SIG-M5 treated with dmso at 0.1 percent for 504 hours (cell line): ENCODE results near the gene CCM2.
"Not testable (repeated sequence)": the region's sequence is repeated elsewhere in the genome, so short reads cannot be mapped to it uniquely, and the experiment has no call there.

Source experiments
- DNase-seq: peaks from one replicate; lab custom pipeline; 2025; ENCODE audit not compliant: unreplicated experiment; lab: John Stamatoyannopoulos, UW

The CCM2 gene

DNA sequence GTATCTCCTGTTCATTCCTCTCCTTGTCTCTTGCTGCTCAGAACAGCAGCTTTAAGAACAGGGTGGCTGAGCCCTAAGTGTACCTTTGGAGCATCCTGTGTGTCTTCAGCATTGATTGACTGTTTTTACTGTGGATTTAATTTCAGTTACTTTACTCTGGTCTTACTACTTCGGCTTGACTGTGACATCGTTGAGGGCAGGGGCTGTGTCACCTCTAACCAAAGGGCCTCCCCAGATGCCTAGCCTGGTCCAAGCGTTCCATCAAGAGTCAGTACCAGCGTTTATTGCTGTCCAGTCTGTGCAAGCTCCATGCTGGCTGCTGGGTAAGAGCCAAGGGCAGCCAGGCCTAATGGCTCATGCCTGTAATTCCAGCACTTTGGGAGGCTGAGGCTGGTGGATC is 32.4 kb downstream of the CCM2 start:
- no peak for DNase-seq

DNA sequence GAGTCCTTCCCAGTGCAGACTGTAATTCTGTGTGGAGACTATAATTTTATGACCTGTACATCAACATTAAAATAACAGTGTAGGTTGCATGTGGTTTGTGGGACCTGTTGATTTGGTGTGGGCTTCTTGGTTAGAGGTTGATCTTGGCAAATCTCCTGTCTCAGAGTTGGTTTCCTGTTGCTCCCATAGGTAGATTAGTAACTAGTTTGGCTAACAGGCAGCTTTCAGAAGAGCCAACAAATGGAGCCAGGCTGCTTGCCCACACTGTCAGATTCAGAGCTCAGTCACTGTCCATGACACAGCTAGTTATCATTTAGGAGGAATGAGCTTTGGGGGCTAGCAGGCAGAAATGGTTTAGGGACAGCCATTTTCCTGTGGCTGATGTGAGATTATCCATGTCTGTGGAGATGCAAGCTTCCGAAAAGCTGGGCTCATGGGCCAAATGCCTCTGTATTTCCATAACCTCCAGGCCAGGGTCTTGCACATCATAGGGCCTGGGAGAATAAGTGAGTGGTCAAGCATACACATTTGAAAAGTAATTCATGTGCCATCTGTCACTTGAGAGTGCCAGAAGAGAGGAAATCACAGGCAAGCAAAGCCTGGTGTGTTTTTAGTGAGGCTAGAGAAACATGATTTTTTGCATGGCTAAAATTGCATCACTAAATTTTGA is 33.4 kb downstream of the CCM2 start:
- no peak for DNase-seq

DNA sequence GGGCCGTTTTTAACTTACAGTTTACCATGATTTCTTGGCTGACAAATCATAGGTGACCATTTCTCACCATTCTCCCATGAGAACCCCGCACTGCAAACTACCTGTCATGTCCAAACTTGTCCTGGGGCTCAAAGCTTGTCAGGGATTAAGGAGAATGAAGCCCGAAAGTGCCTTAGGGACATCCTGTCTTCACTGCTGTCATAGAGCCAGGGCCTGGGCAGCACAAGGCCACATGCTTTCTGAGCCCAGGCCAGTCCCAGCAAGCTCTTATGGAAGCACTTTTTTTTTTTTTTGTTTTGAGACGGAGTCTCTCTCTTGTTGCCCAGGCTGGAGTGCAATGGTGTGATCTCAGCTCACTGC is 33.9 kb downstream of the CCM2 start:
- DNase-seq: no peak

DNA sequence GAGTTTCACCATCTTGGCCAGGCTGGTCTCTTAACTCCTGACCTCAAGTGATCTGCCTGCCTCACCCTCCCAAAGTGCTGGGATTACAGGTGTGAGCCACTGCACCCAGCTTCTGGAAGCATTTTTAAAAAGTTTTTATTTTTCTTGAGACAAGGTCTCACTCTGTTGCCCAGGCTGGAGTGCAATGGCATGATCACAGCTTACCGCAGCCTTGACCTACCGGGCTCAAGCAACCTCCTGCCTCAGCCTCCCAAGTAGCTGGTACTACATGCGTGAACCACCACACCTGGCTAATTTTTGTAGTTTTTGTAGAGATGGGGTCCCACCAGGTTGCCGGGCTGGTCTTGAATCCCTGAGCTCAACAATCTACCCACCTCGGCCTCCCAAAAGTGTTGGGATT is 34.7 kb downstream of the CCM2 start:
- DNase-seq: not testable (repeated sequence)

DNA sequence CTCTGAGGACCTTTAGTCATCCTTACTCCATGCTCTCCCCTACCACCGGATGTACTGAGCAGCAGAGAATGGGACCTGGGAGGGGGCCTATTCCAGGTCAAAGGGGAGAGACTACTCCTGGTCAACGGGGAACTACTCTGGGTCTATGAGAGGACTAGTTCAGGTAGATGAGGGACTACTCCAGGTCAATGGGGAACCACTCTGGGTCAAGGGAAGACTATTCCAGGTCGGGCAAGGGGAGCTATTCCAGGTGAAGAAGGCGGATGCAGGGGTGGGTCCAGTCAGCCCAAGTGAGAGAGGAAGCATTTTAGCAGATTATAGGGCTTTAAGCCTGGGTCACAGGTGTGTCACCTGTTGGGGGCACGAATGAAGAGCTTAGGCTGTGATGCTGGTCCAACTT is 35.4 kb downstream of the CCM2 start:
- DNase-seq: no peak

DNA sequence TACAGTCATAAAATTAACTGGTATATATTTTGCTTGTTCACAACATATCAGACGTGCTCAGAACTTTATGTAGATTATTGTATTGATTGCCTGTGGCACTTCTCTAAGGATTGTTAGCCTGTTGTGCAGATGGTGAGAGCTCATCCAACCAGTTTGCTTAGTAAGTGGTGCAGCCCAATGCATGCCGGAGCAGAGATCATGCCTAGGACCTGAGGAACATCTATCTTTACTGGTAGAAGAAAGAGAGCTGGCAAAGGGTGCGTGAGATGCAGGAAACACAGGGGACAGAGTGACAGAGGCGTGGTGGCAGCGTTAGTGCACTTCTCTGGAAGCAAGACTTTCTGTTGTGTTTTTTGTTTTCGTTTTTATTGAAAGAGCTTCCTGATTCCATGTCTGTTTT is 35.9 kb downstream of the CCM2 start:
- DNase-seq: no peak

DNA sequence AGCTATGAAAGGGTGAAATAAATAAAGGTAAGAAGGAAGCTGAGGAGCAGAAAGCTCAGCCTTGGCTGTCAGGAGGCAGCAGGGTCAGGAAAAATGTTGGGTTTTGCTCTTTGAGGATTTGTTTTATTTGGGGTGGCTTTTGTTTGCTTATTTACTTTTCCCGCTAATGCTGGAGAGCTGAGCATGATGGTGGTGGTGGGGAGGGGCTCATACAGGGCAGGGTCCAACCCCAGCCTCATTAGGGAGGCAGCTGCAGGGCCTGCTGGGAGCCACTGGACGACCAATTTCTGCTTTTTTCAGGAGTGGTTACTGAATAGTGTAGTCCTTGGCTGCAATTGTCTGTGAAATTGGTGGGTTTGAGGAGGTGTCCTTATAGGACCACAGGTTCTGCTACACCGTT is 36.3 kb downstream of the CCM2 start:
- no peak for DNase-seq

GRCh38 chr7:45036796-45037195 is 36.8 kb downstream of the CCM2 start:
- DNase-seq: no peak

DNA sequence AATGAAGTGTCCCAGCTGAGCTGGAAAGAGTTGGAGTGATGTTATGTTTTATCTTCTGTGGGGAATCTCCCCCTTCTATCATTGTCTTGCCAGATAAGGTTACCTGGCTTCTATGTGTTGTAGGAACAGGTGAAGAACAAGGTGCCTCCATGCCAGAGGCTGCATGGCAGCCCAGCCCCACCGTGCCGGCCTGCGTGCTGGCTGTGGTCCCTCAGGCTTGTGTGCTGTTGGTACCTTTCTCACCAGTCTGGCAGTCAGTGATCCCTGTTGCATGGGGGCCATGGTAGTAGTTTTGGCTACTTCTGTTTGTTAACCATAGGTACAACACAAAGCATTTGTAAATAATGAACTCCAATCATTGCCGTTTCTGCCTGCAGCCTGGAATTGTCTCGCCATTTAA is 37.9 kb downstream of the CCM2 start:
- no peak for DNase-seq

GRCh38 chr7:45039106-45039505 is 39.1 kb downstream of the CCM2 start:
- DNase-seq: no peak

- DNase-seq: no peak
Measured at GRCh38 chr7:45044338-45044737, 44.3 kb downstream of the CCM2 start.

DNA sequence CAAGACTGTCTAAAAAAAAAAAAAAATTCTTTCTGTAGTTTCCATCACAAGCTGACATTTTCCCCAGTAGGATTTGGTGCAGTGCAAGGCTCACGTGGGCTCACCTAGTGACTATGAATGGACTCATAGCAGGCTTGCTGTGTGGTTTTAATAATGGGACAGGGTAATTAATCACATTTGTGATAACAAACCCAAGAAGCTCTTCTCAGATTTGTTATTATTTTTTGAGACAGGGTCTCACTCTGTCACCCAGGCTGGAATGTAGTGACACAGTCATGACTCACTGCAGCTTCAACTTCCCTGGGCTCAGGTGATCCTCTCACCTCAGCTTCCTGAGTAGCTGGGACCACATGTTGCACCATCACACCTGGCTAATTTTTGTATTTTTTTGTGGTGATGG is 48.7 kb downstream of the CCM2 start:
- no peak for DNase-seq

GRCh38 chr7:45050198-45050597 is 50.2 kb downstream of the CCM2 start:
- DNase-seq: no peak

GRCh38 chr7:45052011-45052410 is 52.0 kb downstream of the CCM2 start:
- no peak for DNase-seq

GRCh38 chr7:45053401-45053800 is 53.4 kb downstream of the CCM2 start:
- DNase-seq: no peak

DNA sequence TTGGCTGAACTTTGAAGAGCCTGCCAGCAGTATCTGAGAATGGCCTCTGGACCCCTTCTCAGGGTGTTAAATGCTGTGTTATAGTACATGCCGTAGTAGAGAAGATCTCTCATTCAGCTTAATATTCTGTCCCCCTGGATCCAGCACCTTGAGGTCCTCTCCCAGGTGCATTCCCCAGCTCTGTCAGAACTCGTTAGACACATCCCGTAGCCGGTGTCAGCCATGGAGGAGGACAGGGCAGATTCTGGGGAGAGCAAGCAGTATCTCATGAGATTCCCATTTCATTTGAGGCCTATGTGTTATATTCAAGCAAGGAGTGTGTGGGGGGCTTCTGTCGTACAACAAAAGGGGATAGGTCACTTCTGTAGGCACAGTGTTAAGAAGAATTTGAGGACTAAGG is 53.9 kb downstream of the CCM2 start:
- no peak for DNase-seq

- no peak for DNase-seq
Measured at GRCh38 chr7:45054442-45054841, 54.4 kb downstream of the CCM2 start.

DNA sequence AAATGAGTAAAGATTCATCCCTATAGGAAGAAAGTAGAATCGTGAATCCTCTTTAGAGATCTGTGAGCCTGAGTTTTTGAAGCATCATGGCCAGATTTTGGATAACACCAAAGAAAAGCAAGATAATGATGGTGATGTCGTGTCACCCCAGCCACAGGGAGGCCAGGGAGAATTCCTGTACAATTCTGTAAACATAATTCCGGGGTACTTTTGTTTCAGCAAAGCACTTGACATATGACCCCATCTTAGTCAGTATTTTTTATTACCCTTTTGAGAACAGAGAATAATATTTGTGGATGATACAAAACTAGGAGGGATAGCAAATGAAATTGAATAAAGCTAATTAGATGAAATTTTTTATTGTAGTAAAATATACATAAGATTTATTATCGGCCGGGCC is 55.0 kb downstream of the CCM2 start:
- DNase-seq: no peak

GRCh38 chr7:45055594-45056219 is 55.7 kb downstream of the CCM2 start:
- DNase-seq: no peak

DNA sequence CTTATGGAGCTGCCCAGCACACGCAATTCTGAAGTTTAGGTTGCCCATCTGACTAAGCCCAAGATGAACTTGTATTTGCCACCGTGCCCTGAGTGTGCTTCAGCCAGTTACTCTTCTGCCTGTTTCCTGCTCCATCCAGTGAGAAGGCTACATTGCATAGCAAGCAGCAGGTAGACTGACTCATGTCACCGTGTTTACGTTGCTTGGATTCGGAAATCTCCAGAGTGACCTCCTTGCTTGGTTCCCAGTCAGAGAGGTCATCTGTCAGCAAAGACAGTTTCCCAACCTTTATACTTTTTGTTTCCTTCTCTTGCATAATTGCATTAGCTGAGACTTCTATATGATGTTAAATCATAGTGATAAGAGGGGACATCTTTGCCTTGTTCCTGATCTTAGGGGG is 57.9 kb downstream of the CCM2 start:
- DNase-seq: no peak

- DNase-seq: no peak
Measured at GRCh38 chr7:45060295-45060694, 60.3 kb downstream of the CCM2 start.

- DNase-seq: no peak
Measured at GRCh38 chr7:45061352-45061751, 61.4 kb downstream of the CCM2 start.

- no peak for DNase-seq
Measured at GRCh38 chr7:45061806-45062425, 61.9 kb downstream of the CCM2 start.
